ENCODE results near the gene CD101. TPM values are rescaled to one million over a fixed set of nuclear protein-coding genes. Genes with fewer than 3 reads are reported as not detected.

CD101 gene
- polyA plus RNA-seq, 3 donors, result 1.1 to 1.3 TPM; not detected in 1

DNA sequence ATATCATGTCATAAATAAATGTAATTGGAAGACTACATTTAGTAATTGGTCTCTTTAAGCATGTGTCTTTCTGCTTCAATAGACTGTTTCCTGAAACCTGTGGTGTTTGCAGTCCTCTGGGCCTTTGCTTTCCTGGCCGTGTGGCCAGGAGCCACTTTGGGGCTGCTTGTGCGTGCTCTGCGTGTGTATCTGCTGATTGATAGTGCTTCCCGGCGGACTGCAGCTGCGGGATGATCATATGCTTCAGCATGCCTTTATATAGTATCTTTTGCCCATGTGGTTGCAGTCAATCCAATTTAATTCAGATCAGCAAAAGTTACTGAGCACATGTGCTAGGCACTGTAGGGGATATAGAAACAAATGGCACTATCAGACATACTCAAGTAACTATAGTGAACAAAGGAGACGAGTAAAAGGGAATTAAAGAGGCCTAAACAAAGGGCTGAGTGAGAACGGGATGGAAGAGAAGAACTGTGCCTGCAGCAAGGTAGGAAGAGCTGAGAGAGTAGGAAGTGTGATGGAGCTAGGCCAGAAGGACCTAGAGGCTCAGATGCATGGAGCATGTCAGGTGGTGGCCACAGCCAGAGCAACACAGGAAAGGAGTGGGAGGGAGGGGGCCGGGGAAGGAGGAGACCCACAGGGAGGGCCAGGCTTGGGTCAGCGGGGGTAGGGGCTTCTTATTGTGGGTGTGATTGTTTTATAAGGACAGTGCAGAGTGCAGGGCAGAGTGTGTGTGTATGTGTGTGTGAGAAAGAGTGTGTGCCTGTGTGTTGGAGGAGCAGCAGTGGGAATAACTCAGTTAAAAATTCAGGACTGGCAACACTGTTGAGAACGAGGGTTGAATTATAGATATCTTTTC is 31.4 kb downstream of the CD101 start:
- H3K27ac ChIP-seq (ENCODE audit: low read depth, low read length), result no peak overlapping the region
- 67 to 78% (median 77%) methylated on average over 11 of the region's 11 CpGs for WGBS, 3 donors

DNA sequence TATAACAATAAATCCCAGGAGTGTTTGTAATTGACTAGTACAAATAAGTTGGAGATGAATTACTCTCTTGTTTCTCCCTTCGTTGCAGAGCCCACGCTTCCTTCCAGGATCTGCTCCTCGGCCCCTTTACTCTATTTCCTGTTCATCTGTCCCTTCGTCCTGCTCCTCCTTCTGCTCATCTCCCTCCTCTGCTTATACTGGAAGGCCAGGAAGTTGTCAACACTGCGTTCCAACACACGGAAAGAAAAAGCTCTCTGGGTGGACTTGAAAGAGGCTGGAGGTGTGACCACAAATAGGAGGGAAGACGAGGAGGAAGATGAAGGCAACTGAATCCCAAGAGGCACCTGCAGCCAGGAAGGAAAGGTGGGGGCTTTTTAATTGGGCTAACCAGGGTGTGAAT is 32.2 kb downstream of the CD101 start:
- H3K27ac ChIP-seq (ENCODE audit: low read depth, low read length), result no peak overlapping the region
- WGBS, 3 donors, result 56 to 68% (median 57%) methylated on average over 7 of the region's 7 CpGs

DNA sequence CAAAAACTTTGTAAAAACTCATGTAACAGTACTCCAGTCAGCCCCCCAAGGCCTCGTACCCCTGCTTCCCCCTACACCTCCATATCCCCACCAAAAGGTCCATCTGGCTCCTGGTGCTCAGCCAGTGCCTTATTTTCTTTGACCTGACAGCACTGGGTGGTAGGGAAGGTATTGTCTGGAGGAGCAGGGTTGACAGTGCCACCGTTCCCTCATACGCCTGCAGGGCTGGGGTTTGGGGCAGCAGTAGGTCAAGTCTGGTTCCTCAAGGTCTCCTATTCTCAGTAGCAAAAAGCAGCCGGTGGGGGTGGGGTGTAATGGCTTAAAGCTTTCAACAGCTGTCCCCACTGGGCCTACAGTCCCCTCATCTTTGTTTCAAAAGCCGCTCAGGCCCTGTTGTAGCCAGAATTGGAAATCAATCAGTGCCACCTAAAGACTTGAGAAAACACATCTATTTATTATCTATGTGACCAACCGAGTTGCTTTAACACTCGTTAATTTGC is 33.3 kb downstream of the CD101 start:
- H3K27ac ChIP-seq (ENCODE audit: low read depth, low read length), result no peak overlapping the region
- 86 to 93% (median 88%) methylated on average over 7 of the region's 7 CpGs for WGBS, 3 donors

DNA sequence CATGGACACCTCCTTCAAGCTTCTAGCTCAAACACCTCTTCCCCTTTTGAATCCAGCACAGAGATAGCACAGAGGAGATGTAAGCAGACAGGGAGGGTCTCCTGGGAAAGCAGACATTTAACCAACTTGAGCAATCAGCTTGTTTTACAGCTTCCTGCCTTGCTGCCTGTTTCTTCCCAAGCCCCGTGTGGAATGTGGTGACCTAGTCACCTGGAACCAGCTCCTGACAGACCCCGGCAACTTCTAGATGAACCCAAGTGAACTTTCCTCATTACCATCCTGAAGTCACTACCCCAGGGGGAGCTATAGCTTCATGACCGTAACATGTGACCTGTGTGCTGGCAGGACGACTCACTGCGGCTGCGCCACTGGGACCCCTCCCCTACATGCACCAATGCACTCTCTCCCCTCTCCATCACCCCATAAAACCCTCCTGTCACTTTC is 34.5 kb downstream of the CD101 start:
- no peak overlapping the region for H3K27ac ChIP-seq (ENCODE audit: low read depth, low read length)
- WGBS, 3 donors, result 60 to 77% (median 66%) methylated on average over 6 of the region's 6 CpGs

DNA sequence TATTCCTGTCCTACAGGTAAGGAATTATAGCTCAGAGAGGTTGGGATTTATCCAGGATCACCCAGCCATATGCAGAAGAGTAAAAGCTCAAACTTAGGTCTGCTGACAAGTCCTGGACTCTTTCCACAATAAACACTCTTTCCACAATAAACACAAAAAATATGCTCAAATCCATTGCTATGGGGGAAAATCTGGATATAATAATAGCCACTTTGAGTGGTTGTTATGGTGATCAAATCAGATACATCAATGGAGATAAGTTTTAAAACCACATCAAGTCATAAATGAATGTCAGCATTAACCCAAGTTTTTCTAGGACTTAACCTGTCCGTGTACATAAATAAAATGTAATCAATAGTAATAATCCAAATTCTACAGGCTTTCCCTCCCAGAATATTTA is 36.2 kb downstream of the CD101 start:
- no peak overlapping the region for H3K27ac ChIP-seq (ENCODE audit: low read depth, low read length)
- 31 to 95% (median 88%) methylated on average over 1 of the region's 1 CpG for WGBS, 3 donors

DNA sequence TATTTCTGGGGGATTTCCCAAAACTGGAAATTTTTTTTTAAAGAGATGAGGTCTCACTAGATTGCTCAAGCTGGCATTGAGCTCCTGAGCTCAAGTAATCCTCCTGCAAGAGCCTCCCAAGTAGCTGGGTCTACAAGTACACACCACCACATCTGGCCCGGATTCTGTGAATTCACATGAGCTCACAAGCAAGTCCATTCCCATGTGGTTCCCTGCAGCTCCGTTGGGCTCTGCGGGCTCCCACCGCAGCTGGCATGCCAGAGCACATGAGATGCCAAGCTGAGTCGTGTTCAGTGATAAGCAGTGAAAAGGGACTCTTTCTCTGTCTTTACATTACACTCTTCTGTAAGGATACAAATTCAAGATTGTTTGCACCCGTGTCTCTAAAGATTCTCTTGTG is 36.7 kb downstream of the CD101 start:
- no peak overlapping the region for H3K27ac ChIP-seq (ENCODE audit: low read depth, low read length)
- 86 to 93% (median 91%) methylated on average over 6 of the region's 6 CpGs for WGBS, 3 donors

DNA sequence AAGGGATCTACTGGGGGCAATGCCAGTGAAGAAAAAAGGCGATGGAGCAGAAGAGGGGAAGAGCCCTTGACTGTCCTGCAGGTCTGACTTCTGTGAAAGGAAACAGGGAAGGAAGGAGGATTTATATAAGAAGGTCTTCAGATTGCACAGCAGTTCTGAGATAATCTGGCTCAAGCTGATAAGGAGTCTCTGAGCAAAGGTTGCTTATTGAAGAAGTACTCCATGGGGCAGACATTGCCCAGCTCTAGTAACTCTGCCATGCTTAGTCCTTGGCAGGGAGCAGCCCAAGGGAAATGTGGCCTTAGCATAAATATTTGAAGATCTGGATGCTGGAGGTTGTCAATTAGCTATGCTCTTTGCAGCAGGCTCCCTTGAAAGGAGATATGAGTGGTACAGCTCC is 42.7 kb downstream of the CD101 start:
- H3K27ac ChIP-seq (ENCODE audit: low read depth, low read length), result no peak overlapping the region
- WGBS, 3 donors, result 87 to 100% (median 93%) methylated on average over 1 of the region's 1 CpG

DNA sequence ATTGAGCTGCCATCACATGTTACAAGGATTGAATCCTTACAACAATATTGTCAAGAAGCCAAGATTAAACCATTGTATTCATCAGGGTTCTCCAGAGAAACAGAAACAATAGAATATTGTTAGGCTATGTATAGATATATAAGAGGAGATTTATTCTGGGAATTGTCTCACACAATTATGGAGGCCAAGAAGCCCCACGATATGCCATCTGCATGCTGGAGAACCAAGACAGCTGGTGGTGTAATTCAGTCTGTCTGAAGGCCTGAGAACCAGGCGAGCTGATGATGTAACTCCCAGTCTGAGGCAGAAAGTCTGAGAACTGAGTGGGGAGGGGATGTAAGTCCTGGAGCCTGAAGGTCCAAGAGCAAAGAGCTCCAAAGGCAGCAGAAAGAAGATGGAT is 44.1 kb downstream of the CD101 start:
- WGBS, 3 donors, result 60 to 89% (median 61%) methylated on average over 2 of the region's 2 CpGs
- no peak overlapping the region for H3K27ac ChIP-seq (ENCODE audit: low read depth, low read length)

DNA sequence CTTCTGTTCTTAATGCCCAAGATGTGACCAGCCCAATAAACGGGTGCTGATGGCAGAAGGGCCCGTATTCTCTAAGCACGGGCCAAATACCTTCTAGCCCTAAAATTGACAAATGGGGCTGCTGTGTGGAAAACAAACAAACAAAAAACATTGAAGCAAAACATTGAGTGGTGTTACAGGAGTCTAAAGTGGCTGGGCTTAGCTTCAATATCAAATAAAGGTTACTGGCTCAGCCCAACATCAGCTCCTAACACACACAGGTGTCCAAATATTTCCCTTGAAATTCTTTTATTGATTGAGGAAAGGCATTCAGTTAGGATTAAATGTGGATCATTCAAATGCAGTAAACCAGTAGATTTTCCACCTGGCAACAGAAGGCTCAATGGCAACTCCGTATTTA is 45.2 kb downstream of the CD101 start:
- H3K27ac ChIP-seq (ENCODE audit: low read depth, low read length), result no peak overlapping the region
- 55 to 86% (median 86%) methylated on average over 4 of the region's 4 CpGs for WGBS, 3 donors

DNA sequence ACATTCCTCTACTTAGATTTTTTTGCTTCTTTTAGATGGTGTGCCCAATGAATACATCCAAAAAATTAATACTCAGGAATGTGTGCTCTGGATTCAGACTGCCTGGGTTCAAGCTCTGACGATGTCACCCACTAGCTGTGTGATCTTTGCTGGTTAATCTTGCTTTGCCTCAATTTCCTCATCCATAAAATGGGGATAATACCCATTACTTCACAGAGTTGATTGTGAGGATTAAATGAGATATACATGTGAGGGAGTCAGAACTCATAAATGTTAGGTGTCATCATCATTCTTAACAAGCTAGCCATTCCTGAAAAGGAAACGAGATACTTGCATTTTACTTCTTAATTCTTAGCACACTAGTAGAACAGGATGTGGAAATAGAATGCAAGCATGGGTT is 45.7 kb downstream of the CD101 start:
- 70 to 93% (median 80%) methylated on average over 2 of the region's 2 CpGs for WGBS, 3 donors
- H3K27ac ChIP-seq (ENCODE audit: low read depth, low read length), result no peak overlapping the region

DNA sequence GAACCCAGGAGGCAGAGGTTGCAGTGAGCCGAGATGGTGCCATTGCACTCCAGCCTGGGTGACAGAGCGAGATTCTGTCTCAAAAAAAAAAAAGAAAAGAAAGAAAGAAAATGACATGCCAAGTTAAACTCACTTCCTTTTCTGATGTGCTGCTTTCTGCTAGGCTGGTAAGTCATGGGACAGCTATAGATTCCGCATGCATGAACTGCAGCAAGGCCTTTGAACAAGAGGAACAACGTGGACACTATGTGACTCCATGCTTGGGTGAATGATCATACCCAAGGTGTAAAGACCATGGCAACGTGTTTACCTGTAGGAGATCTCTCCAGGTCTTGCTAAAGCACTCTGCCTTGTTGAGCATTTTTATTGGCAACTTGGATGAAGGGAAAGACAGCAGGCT is 48.3 kb downstream of the CD101 start:
- no peak overlapping the region for H3K27ac ChIP-seq (ENCODE audit: low read depth, low read length)
- 82 to 94% (median 88%) methylated on average over 5 of the region's 5 CpGs for WGBS, 3 donors

DNA sequence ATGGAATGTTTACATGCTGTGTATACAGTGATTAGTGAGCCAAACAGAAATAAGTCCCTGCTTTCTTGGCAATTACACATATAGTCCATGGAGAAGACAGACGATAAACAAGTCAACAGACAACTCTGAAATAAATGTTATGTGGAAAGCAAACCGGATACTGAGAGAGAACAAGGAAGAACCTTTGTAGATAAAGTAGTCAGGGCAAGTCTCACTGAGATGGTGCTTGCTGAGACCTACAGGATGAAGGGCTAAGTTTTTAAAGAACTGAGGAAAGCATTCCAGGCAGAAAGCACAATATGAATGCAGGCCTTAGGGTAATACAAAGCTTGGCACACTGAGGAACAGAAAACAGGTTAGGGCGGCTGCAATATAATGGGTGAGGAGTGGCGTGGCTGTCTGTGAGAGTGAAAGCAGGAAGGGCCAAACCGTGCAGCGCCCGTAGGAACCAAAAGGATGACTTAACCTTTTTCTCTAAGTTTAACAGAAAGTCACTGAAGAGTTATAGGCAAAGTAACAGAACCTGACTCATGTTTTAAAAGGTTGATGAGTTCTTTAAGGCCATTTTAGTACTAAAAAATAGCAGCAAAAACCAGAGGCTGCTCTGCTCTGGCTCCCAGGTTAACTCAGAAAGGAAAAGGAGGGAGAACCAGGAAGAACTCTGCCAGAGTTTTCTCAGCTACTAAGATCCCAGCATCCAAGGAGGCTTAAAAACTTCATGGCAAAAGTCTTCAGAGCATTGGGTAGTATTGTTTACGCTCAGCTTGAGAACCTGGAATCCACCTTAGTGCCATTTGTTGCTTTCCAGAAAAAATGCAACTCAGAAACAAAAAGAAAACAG is 49.9 kb downstream of the CD101 start:
- no peak overlapping the region for H3K27ac ChIP-seq (ENCODE audit: low read depth, low read length)
- WGBS, 3 donors, result 24 to 52% (median 43%) methylated on average over 8 of the region's 8 CpGs

DNA sequence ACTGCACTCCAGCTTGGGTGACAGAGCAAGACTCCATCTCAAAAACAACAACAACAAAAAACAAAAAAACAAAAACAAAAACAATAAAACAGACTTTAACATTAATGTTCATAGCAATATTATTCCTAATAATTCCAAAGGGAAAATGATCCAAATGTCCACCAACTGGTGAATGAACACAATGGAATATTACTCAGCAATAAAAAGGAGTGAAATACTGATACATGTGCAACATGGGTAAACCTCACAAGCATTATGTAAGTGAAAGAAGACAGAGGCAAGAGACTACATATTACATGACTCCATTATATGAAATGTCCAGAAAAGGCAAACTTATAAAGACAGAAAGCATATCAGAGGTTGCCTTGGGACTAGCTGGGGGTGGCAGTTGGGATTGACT is 52.5 kb downstream of the CD101 start:
- H3K27ac ChIP-seq (ENCODE audit: low read depth, low read length), result no peak overlapping the region

DNA sequence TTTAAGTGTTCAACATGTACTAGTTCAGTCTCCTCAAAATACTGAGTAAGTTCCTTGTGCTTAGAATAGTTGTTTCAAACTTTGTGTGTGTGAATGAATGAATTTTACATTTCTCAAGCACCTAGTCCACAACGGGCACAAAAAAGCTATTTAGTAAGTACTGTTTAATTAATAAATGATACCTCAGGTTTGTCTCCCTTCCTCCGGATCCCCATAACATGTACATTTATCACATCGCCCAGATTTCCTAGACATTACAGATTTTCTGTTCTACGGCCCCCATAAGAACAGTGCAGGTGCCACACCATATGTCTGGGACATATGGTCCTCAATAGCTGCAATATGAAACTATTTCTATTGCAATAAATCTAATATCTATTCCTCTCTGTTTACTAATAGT is 57.2 kb downstream of the CD101 start:
- 10 to 37% (median 33%) methylated on average over 4 of the region's 4 CpGs for WGBS, 3 donors
- no peak overlapping the region for H3K27ac ChIP-seq (ENCODE audit: low read depth, low read length)

DNA sequence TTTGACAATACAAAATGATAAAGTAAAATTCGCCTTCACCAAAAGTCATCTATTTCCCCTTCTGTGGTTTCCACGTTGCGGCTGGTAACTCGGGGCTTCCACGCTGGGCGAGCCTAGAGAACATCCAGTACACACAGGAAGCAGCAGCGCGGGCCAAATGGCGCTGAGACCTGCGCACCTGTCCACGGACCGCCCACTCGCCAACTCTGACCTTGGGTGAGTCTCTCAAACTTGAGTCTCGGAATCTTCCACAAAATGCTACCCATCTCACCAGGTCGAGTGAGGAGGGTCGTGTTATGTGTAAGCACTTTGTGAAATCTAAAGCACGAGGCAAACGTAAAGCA is 57.7 kb downstream of the CD101 start:
- 1% methylated on average over 18 of the region's 18 CpGs for WGBS, 3 donors
- H3K27ac ChIP-seq (ENCODE audit: low read depth, low read length), result no peak overlapping the region

DNA sequence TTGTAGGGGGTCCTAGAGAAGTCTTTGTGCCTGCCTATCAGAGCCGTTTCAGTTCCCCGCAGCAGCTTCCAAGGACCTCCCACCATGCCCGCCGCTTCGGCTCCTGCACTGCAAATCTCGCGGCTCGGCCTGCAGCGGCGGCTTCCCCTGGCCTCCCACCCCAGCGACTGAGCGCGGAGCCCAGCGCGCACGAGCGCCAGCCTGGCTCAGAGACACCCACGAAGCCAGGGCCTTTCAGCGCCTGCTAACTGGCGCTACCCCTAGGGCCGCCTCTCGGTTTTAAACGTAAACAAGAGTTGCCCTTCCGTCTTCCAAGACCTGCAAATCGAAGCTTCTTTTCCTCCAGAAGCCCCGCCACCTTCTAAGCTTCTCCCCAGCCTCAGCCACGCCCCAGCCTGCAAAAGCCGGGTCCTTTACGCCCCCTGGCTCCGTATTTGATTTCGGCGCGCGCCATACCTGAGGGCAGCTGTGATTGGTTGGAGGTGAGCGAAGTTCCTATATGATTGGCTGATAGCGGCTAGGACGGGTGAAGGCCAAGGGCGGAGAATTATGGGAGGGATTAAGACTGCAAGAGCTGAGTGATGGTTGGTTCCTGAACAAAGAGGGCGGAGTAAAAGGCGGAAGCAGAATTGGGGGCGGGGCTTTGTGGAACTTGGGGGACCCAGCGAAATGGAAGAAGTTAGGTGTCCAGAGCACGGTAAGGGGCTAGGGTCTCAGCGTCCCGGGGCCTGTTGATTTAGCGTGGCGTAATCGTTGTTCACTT is 58.3 kb downstream of the CD101 start, which contains the start of gene TTF2:
TTF2 (plus strand) TSS at position 649 of the 763 bp plus-strand sequence; CDS start at position 670, 21 bp downstream.
- H3K27ac ChIP-seq (ENCODE audit: low read depth, low read length), result no peak within 1 kb of the TSS
- 0% methylated on average over 48 of the region's 48 CpGs for WGBS, 3 donors

DNA sequence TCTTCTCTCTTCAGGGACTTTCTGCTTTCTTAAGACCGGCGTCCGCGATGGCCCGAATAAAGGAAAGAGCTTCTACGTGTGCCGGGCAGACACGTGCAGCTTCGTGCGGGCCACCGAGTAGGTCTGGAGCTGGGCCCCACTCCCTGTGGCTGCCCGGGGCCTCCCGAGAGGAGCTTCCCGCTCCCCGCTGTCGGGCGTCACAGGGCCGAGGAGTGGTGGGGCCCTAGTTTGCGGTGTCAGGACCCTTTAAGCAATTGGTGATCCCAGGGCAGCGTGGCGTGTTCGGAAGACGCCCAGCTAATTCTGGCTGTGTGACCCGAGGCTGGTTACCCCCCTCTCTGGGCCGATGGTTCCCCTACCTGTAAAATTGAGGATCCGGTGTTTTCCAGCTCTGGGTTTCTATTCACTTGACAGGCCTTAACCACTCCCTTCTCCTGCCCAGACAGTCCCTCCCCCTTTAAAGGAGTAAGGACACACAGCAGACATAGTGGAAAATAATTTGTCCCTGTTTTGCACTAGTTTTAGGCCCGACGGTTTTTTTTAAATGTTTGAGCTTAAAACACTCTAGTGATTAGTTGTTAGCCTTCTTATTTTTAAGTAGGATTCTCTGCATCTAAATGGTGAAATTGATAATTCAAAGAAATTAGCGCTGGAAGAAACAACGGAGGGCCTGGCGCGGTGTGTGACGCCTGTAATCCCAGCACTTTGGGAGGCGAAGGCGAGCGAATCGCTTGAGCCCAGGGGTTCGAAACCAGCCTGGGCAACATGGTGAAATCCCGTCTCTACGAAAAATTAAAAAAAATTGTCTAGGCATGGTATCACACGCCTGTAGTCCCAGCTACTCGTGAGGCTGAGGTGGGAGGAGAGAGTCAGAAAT is 59.1 kb downstream of the CD101 start:
- WGBS, 3 donors, result 22 to 28% (median 28%) methylated on average over 41 to 42 of the region's 42 CpGs
- H3K27ac ChIP-seq (ENCODE audit: low read depth, low read length), result no peak overlapping the region

DNA sequence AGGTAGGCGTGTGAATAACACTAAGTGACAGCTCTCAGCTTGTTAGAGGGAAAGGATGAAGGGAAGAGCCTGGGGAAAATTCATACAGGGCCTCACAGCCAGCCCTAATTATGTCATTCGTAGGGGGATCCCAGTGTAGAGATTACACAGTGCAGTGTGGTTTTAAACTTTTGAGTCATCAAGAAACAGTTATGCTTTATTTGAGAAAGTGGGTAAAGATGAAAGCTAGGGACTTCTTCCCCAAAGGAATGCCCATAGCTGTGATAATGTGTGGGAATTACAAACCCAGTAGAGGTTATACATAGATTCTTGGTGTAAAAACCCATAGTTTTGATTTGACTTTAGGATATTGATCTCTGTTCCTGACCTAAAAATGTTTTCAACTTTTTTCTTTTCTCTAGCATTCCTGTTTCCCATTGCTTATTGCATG is 60.4 kb downstream of the CD101 start:
- WGBS, 3 donors, result 70 to 87% (median 76%) methylated on average over 2 of the region's 2 CpGs
- no peak overlapping the region for H3K27ac ChIP-seq (ENCODE audit: low read depth, low read length)

All from adipose tissue (tissue), 3 donors.